Right cardiac atrium (tissue), 5 donors: ENCODE data around the gene CRHR1. TPM values are rescaled to one million over a fixed set of nuclear protein-coding genes. Genes with fewer than 3 reads are reported as not detected.

ENCODE experiments used
- ATAC-seq, 2 donors: fragments of 200-7000 bp; cut with Tn5 transposase; one replicate each; pipeline versions ENCODE4 v1.8.0 to v1.9.1; 2020; ENCODE audit warnings: moderate library complexity in 2 of 2, mild to moderate bottlenecking in 1 of 2
- DNase-seq, 3 donors: peaks; one replicate each; pipeline ENCODE4 v3.0.0-alpha.2; 2020
- H3K27ac ChIP-seq: one replicate; pipeline ENCODE4 v1.5.1; 2013; ENCODE audit warnings: mild to moderate bottlenecking, low read length, control low read depth, moderate library complexity
- H3K27me3 ChIP-seq: one replicate; pipeline ENCODE4 v1.6.1; 2013; ENCODE audit not compliant: control insufficient read depth, insufficient read depth
- H3K4me1 ChIP-seq: one replicate; pipeline ENCODE4 v1.6.1; 2013; ENCODE audit warnings: low read length; ENCODE audit not compliant: control insufficient read depth, insufficient read depth
- H3K4me3 ChIP-seq: one replicate; pipeline ENCODE4 v1.5.1; 2013; ENCODE audit warnings: low read length, control low read depth
- H3K9me3 ChIP-seq: one replicate; pipeline ENCODE4 v1.6.1; 2013; ENCODE audit warnings: low read length; ENCODE audit not compliant: control insufficient read depth
- WGBS: extraction: QIAGEN DNeasy Blood & Tissue Kit; methylation state at CpG from one replicate; pipeline ENCODE4 v1.1.7; 2013; 5-methylcytosine and 5-hydroxymethylcytosine counted together
- intact Hi-C, 4 donors: fragments of 100-400 bp; cut with DNase I; formaldehyde crosslinking; loops; one replicate each; pipeline versions ENCODE4 v1.11.0 to v1.14.0; 2022 to 2023
- polyA plus RNA-seq: library from polyadenylated mRNA; stranded (reverse); fragments of 200-250 nt; gene quantifications from one replicate; pipeline ENCODE4 v1.2.3, GENCODE V29; 2013
- total RNA-seq, 4 donors: library from RNA; stranded (reverse); fragmentation: NEBNext Ultra II Directional; extraction: Animal tissue kit (Norgen Biotek cat#: 25700); gene quantifications; one replicate each; pipeline ENCODE4 v1.2.1, GENCODE V29; 2021
- donor health status: healthy with polysubstance abuse.
- donor health status: DM: no; HTN: yes; CAD: no.
- donor health status: DM: no; HTN: no; CAD: no.
- donor health status: DM: no; HTN: yes; CAD: no; lungs with severe emphysema.
- donor health status: DM: yes; HTN: yes; CAD: no.

The CRHR1 gene
- total and polyA plus RNA-seq, 5 donors = not detected

GRCh38 chr17:45824901-45825492 is 40.9 kb downstream of the CRHR1 start:
- H3K27ac ChIP-seq = no peak overlapping the region
- H3K4me3 ChIP-seq = no peak overlapping the region
- WGBS = 76% methylated on average over 13 of the region's 13 CpGs
- DNase-seq = peak in 1 of 3 donors; percentile 21
- H3K9me3 ChIP-seq = no peaks in the 10 kb centered on the region
- no peaks in the 10 kb centered on the region for H3K4me1 ChIP-seq
- ATAC-seq = no peak
- H3K27me3 ChIP-seq = no peaks in the 10 kb centered on the region
- intact Hi-C loops = no loop called here

GRCh38 chr17:45825792-45826191 is 41.7 kb downstream of the CRHR1 start:
- H3K27ac ChIP-seq = no peak overlapping the region
- intact Hi-C loops = no loop called here
- no peaks in the 10 kb centered on the region for H3K9me3 ChIP-seq
- no peaks in the 10 kb centered on the region for H3K27me3 ChIP-seq
- peak in 1 of 3 donors; percentile 23 for DNase-seq
- H3K4me3 ChIP-seq = no peak overlapping the region
- H3K4me1 ChIP-seq = no peaks in the 10 kb centered on the region
- WGBS = 90% methylated on average over 14 of the region's 14 CpGs
- no peak for ATAC-seq

DNA sequence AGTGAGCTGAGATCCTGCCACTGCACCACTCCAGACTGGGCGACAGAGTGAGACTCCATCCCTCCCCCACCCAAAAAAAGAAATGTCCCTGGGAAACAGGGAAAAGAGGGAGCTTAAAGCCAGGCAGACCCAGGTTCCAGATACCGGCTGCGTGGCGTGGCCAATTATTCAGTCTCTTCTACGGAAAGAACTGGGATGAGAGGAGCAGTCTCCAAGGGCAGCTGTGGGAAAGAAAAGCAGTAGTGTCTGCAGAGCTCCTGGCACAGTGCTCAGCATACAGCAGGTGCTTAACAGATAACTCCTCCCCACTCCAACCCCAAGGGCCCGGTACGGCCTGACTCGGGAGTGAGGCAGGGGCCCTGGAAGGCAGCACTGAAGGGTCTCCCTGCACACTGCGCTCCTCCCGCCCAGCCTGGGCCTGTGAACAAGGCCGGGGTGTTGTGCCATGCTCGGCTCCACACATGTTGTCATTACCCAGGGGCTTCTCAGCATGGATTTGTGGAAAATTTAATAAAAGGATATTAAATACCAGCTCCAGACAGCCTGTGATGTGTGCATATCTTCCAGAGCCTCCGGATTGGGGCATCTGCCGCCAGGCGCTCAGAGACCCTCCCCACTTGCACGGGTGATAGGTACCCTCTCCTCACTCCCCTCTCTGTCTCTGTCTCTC is 42.9 kb downstream of the CRHR1 start:
- H3K27me3 ChIP-seq = no peaks in the 10 kb centered on the region
- no peak for ATAC-seq
- WGBS = 83% methylated on average over 16 of the region's 16 CpGs

GRCh38 chr17:45828171-45828570 is 44.1 kb downstream of the CRHR1 start:
- H3K9me3 ChIP-seq = no peaks in the 10 kb centered on the region
- no peak overlapping the region for H3K27ac ChIP-seq
- intact Hi-C loops = no loop called here
- H3K4me3 ChIP-seq = no peak overlapping the region
- 56% methylated on average over 9 of the region's 9 CpGs for WGBS
- ATAC-seq = no peak
- H3K27me3 ChIP-seq = no peaks in the 10 kb centered on the region
- no peaks in the 10 kb centered on the region for H3K4me1 ChIP-seq
- peak in 1 of 3 donors; percentile 18 for DNase-seq

More for the DNA sequence above, 42.9 kb downstream of the CRHR1 start:
- DNase-seq = peak in 1 of 3 donors; percentile 24
- no peaks in the 10 kb centered on the region for H3K9me3 ChIP-seq
- no peaks in the 10 kb centered on the region for H3K4me1 ChIP-seq
- intact Hi-C loops = no loop called here
- H3K4me3 ChIP-seq = no peak overlapping the region
- H3K27ac ChIP-seq = no peak overlapping the region

DNA sequence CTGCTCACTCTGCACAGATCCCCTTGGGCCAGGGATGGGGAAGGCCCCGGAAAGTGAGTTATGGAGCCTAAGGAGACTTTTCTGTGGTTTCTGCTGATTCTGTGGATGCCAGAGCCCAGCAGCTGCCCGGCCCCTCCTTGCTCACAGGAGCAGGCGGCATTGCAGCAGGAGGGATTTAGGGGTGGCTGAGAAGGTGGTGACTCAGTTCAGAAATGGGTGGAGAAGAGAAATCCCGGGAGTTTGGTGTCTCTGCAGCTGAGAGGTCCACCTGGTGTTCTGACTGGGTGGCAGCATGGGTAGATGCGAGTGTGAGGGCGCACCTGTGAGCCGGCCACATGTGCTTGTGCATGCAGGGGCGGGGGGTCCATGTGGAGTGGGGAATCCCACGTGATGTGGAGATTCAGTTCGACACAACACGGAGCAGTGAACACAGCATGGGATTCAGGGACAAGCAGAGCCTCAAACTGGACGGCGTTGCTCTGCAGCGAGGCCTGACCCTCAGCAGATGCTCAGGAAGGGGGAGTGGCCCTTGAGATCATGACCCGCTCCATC is 44.5 kb downstream of the CRHR1 start:
- H3K27ac ChIP-seq = no peak overlapping the region
- no peak overlapping the region for H3K4me3 ChIP-seq
- no peaks in the 10 kb centered on the region for H3K27me3 ChIP-seq
- WGBS = 72% methylated on average over 15 of the region's 15 CpGs
- no peak for ATAC-seq
- peak in 1 of 3 donors; percentile 31 for DNase-seq
- no peaks in the 10 kb centered on the region for H3K4me1 ChIP-seq
- intact Hi-C loops = no loop called here
- H3K9me3 ChIP-seq = no peaks in the 10 kb centered on the region

GRCh38 chr17:45833920-45834319 is 49.8 kb downstream of the CRHR1 start:
- Histone ChIP-seq H3K9me3 (no peaks in the 10 kb centered on the region), H3K27me3 (no peaks in the 10 kb centered on the region), H3K27ac (no peak overlapping the region), H3K4me3 (no peak overlapping the region), H3K4me1 (no peaks in the 10 kb centered on the region)
- no peak for ATAC-seq
- WGBS = 50% methylated on average over 6 of the region's 6 CpGs
- DNase-seq = peak in 1 of 3 donors; percentile 39
- intact Hi-C loops = loop anchor here in 3 of 4 donors (2.0 to 10.0 kb wide), 3 partner anchors 189 to 193 kb away; no protein-coding TSS in a partner anchor

GRCh38 chr17:45834471-45835396 is 50.6 kb downstream of the CRHR1 start:
- no peaks in the 10 kb centered on the region for H3K27me3 ChIP-seq
- H3K9me3 ChIP-seq = no peaks in the 10 kb centered on the region
- DNase-seq (peak in 1 of 3 donors; percentile 35), ATAC-seq (no peak)
- 82% methylated on average over 26 of the region's 26 CpGs for WGBS
- no peaks in the 10 kb centered on the region for H3K4me1 ChIP-seq
- H3K27ac ChIP-seq = no peak overlapping the region
- intact Hi-C loops = loop anchor here in 2 of 4 donors (5.0 to 10.0 kb wide), 2 partner anchors 190 to 192 kb away; no protein-coding TSS in a partner anchor
- no peak overlapping the region for H3K4me3 ChIP-seq

DNA sequence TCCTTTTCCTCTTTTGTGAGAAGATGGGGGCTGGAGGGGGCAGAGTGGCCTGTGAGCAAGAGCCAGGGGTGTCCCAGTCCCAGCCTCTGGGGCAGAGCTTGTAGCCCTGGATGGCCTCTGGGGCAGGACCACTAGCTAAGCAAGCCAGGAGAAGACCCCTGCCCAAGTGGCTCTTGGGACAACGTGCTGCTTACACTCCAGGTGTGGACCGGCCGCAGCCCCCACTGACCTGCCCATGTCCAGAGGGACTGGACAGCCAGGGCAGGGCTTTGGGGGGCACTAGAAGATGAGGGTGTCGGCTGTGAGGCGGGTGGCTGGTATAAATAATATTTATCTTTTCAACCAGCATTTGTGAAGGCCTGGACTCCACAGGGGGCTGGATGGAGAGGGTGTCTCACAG is 51.4 kb downstream of the CRHR1 start:
- ATAC-seq (no peak), DNase-seq (no peak)
- intact Hi-C loops = loop anchor here in 1 of 4 donors (10.0 kb wide), 1 partner anchor 191 kb away; no protein-coding TSS in a partner anchor
- no peaks in the 10 kb centered on the region for H3K4me1 ChIP-seq
- 86% methylated on average over 5 of the region's 5 CpGs for WGBS
- H3K9me3 ChIP-seq = no peaks in the 10 kb centered on the region
- H3K4me3 ChIP-seq = no peak overlapping the region
- no peak overlapping the region for H3K27ac ChIP-seq
- no peaks in the 10 kb centered on the region for H3K27me3 ChIP-seq

DNA sequence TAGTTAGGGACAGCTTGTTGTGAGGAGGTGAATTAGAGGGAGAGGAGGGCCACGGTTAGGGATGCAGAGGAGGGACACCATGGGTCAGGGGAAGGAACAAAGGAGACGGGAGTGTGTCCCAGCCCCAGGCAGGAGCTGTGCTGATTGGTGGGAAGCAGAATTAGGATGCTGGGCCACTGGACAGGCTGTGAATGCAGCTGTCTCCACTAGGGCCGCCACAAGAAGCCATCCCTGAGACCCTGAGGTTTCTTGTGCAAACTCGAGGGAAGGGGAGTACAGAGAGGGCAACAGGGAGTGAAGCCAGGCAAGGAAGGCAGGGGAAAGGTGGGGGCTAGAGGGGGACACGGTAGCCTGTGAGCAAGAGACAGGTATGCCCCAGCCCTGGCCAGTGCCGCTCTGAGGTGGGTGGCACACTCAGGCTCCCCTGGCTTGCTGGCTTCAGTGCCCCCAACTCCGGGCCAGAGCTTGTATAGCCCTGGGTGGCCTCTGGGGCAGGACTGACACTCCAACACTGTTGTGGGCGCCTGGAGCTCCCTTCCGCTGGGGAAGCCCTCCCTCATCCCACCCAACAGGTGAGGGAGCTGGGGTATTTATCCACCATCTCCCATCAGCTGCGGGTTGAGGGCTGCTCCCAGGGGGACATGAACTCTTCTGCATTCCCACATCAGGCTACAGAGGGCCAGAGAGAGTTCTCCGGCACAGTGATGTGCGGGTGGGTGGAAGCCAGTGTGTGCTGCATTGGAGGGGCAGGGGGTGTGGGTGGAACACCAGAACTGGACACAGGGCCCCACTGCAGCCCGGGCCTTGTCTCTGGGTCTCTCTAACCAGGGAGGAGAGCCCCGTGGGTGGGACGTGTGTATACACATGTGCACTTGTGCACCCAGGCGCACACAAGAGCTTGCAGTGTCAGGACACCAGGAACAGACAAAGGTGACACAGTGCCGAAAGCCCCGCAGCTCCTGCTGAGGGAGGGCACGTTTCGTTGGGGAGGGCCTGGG is 52.2 kb downstream of the CRHR1 start:
- WGBS = 65% methylated on average over 20 of the region's 20 CpGs
- intact Hi-C loops = loop anchor here in 1 of 4 donors (10.0 kb wide), 1 partner anchor 192 kb away; no protein-coding TSS in a partner anchor
- H3K9me3 ChIP-seq = no peaks in the 10 kb centered on the region
- no peak overlapping the region for H3K4me3 ChIP-seq
- no peaks in the 10 kb centered on the region for H3K27me3 ChIP-seq
- no peaks in the 10 kb centered on the region for H3K4me1 ChIP-seq
- H3K27ac ChIP-seq = no peak overlapping the region
- ATAC-seq (no peak), DNase-seq (no peak)

DNA sequence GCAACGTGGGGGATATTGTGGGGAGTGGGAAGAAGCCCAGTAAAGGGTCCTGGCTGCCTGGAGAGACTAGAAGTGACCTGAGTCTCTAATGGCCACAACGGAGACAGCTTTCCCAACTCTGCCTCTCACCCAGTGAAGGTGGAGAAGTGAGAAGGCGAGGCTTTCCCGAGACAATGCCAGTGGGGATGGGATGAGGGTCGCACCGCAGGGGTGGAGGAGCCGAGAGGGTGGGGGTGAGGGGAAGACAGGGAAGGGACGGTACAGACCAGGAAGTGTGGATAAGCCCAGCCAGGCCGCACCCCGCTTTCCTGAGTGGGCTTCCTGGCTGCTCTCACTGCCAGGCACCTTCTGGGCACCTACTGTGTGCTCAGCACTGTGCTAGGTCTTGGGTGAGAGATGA is 53.1 kb downstream of the CRHR1 start:
- DNase-seq (no peak), ATAC-seq (no peak)
- no peak overlapping the region for H3K4me3 ChIP-seq
- H3K4me1 ChIP-seq = no peaks in the 10 kb centered on the region
- no peaks in the 10 kb centered on the region for H3K9me3 ChIP-seq
- intact Hi-C loops = loop anchor here in 1 of 4 donors (10.0 kb wide), 1 partner anchor 192 kb away; no protein-coding TSS in a partner anchor
- no peaks in the 10 kb centered on the region for H3K27me3 ChIP-seq
- H3K27ac ChIP-seq = no peak overlapping the region
- 46% methylated on average over 10 of the region's 10 CpGs for WGBS
